Activated naive CD8-positive, alpha-beta T cell treated with anti-CD3 and anti-CD28 coated beads, Interleukin-2, amount 10 ng/mL, durations not matched to agents 7 days and 5 days (primary cell): ENCODE measurements around the gene LYRM7. TPM values are rescaled to one million over a fixed set of nuclear protein-coding genes. Genes with fewer than 3 reads are reported as not detected.
"Not testable (repeated sequence)": the region's sequence is repeated elsewhere in the genome, so short reads cannot be mapped to it uniquely, and the experiment has no call there.

Experiments
- ATAC-seq: fragments of 150-1000 bp; cut with Tn5 transposase; one replicate; pipeline ENCODE4 v1.10.0; 2021; ENCODE audit warnings: low read depth, moderate library complexity
- POLR2A ChIA-PET: fragments of 350-600 bp; sonication (Branson Sonifier 250); formaldehyde crosslinking; loops from one replicate; lab custom pipeline; 2021; ENCODE audit warnings: antibody characterized with exemption; lab: Charles Lee
- DNase-seq: peaks from one replicate; pipeline ENCODE4 v3.0.0; 2021
- H3K27ac Mint-ChIP-seq: one replicate; pipeline ENCODE4 v1.8.0; 2022; ENCODE audit warnings: mild to moderate bottlenecking, mixed read lengths
- H3K27me3 Mint-ChIP-seq: one replicate; pipeline ENCODE4 v1.8.0; 2022; ENCODE audit warnings: mild to moderate bottlenecking, moderate library complexity, mixed read lengths
- H3K36me3 Mint-ChIP-seq: one replicate; pipeline ENCODE4 v1.8.0; 2021; ENCODE audit warnings: mild to moderate bottlenecking, mixed read lengths
- H3K4me1 Mint-ChIP-seq: one replicate; pipeline ENCODE4 v1.8.0; 2021; ENCODE audit warnings: mixed read lengths
- H3K4me3 Mint-ChIP-seq: one replicate; pipeline ENCODE4 v1.8.0; 2022; ENCODE audit warnings: mild to moderate bottlenecking, moderate library complexity, mixed read lengths
- H3K9me3 Mint-ChIP-seq: one replicate; pipeline ENCODE4 v1.8.0; 2021; ENCODE audit warnings: mixed read lengths
- total RNA-seq, 2 experiments: library from RNA; stranded (reverse); gene quantifications; one replicate each; pipeline ENCODE4 v1.2.3, GENCODE V29; 2021

LYRM7 gene
- total RNA-seq, 2 experiments from 2014 or later = 15.0 to 18.2 TPM

DNA sequence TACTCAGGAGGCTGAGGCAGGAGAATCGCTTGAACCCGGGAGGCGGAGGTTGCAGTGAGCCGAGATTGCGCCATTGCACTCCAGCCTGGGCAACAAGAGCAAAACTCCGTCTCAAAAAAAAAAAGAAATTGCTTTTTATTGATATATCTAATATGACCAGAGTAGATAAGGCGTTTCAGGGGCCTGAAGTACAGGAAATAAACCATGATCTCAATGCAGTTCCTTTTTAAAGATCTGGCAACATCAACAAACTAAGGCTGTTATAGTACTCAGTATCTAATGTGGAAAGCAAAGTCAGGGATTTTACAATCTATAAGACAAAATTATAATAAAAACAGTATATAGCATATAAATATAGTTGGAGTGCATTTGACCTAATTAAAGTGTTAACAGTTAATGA lies 23.2 kb downstream of the LYRM7 start:
- H3K9me3 Mint-ChIP-seq, POLR2A ChIA-PET, ATAC-seq, H3K4me3 Mint-ChIP-seq, H3K27ac Mint-ChIP-seq, H3K4me1 Mint-ChIP-seq, DNase-seq, H3K27me3 Mint-ChIP-seq: not testable (repeated sequence)
- peaks cover 23% of the 10 kb centered on the region for H3K36me3 Mint-ChIP-seq

GRCh38 chr5:131194725-131195124 lies 24.0 kb downstream of the LYRM7 start:
- H3K9me3 Mint-ChIP-seq = no peaks in the 10 kb centered on the region
- DNase-seq (no peak), ATAC-seq (no peak)
- H3K36me3 Mint-ChIP-seq = peaks cover 17% of the 10 kb centered on the region
- no peak overlapping the region for H3K27ac Mint-ChIP-seq
- POLR2A ChIA-PET = interaction anchor here (0.9 kb wide), 1 partner anchor 15 kb away, joined by 3 read pairs; no protein-coding TSS in a partner anchor
- no peaks in the 10 kb centered on the region for H3K4me1 Mint-ChIP-seq
- H3K27me3 Mint-ChIP-seq = no peaks in the 10 kb centered on the region
- H3K4me3 Mint-ChIP-seq = no peak overlapping the region

- no peak overlapping the region for H3K4me3 Mint-ChIP-seq
- no peak for ATAC-seq
- H3K9me3 Mint-ChIP-seq = no peaks in the 10 kb centered on the region
- H3K4me1 Mint-ChIP-seq = no peaks in the 10 kb centered on the region
- no peaks in the 10 kb centered on the region for H3K27me3 Mint-ChIP-seq
- no peak overlapping the region for H3K27ac Mint-ChIP-seq
- no peak for DNase-seq
- POLR2A ChIA-PET = interaction anchor here (0.7 to 0.8 kb wide), 2 partner anchors 29 to 85 kb away, joined by 3 to 4 read pairs; no protein-coding TSS in a partner anchor
- H3K36me3 Mint-ChIP-seq = peaks cover 19% of the 10 kb centered on the region
Observed at GRCh38 chr5:131195696-131196095, 25.0 kb downstream of the LYRM7 start.

- Mint-ChIP-seq H3K4me1 (no peaks in the 10 kb centered on the region), H3K4me3 (no peak overlapping the region), H3K27ac (no peak overlapping the region), H3K36me3 (peaks cover 19% of the 10 kb centered on the region), H3K9me3 (no peaks in the 10 kb centered on the region), H3K27me3 (no peaks in the 10 kb centered on the region)
- no peak for ATAC-seq
- POLR2A ChIA-PET = no interaction called here
- DNase-seq = no peak
Observed at GRCh38 chr5:131196331-131196730, 25.6 kb downstream of the LYRM7 start.

GRCh38 chr5:131198625-131199024 lies 27.9 kb downstream of the LYRM7 start:
- POLR2A ChIA-PET = no interaction called here
- ATAC-seq = no peak
- Mint-ChIP-seq H3K4me1 (no peaks in the 10 kb centered on the region), H3K9me3 (no peaks in the 10 kb centered on the region), H3K36me3 (peaks cover 13% of the 10 kb centered on the region), H3K4me3 (no peak overlapping the region), H3K27me3 (no peaks in the 10 kb centered on the region), H3K27ac (no peak overlapping the region)
- DNase-seq = no peak

- no peak for DNase-seq
- no peaks in the 10 kb centered on the region for H3K27me3 Mint-ChIP-seq
- no peak overlapping the region for H3K4me3 Mint-ChIP-seq
- peaks cover 13% of the 10 kb centered on the region for H3K36me3 Mint-ChIP-seq
- no peak for ATAC-seq
- H3K9me3 Mint-ChIP-seq = no peaks in the 10 kb centered on the region
- POLR2A ChIA-PET = no interaction called here
- no peaks in the 10 kb centered on the region for H3K4me1 Mint-ChIP-seq
- H3K27ac Mint-ChIP-seq = no peak overlapping the region
Observed at GRCh38 chr5:131200560-131200959, 29.8 kb downstream of the LYRM7 start.

GRCh38 chr5:131204964-131205363 lies 34.2 kb downstream of the LYRM7 start:
- Mint-ChIP-seq H3K4me1 (peaks cover 12% of the 10 kb centered on the region), H3K4me3 (no peak overlapping the region), H3K27me3 (no peaks in the 10 kb centered on the region), H3K9me3 (peaks cover 3% of the 10 kb centered on the region), H3K36me3 (peaks cover 5% of the 10 kb centered on the region), H3K27ac (no peak overlapping the region)
- POLR2A ChIA-PET = no interaction called here
- DNase-seq = no peak
- no peak for ATAC-seq

GRCh38 chr5:131206061-131206460 lies 35.3 kb downstream of the LYRM7 start:
- H3K4me1 Mint-ChIP-seq = peaks cover 23% of the 10 kb centered on the region
- POLR2A ChIA-PET = interaction anchor here (0.6 to 0.7 kb wide), 2 partner anchors 9 to 61 kb away, joined by 3 to 5 read pairs; no protein-coding TSS in a partner anchor
- no peak overlapping the region for H3K4me3 Mint-ChIP-seq
- no peaks in the 10 kb centered on the region for H3K27me3 Mint-ChIP-seq
- H3K27ac Mint-ChIP-seq = no peak overlapping the region
- peaks cover 3% of the 10 kb centered on the region for H3K9me3 Mint-ChIP-seq
- no peak for ATAC-seq
- H3K36me3 Mint-ChIP-seq = peaks cover 3% of the 10 kb centered on the region
- DNase-seq = no peak

- H3K9me3 Mint-ChIP-seq = peaks cover 3% of the 10 kb centered on the region
- H3K4me1 Mint-ChIP-seq = peaks cover 25% of the 10 kb centered on the region
- peaks cover 3% of the 10 kb centered on the region for H3K36me3 Mint-ChIP-seq
- H3K4me3 Mint-ChIP-seq = no peak overlapping the region
- no peaks in the 10 kb centered on the region for H3K27me3 Mint-ChIP-seq
- DNase-seq (no peak), ATAC-seq (no peak)
- no peak overlapping the region for H3K27ac Mint-ChIP-seq
- POLR2A ChIA-PET = interaction anchor here (0.7 kb wide), 1 partner anchor 8 kb away, joined by 3 read pairs; no protein-coding TSS in a partner anchor
Observed at GRCh38 chr5:131206772-131207171, 36.0 kb downstream of the LYRM7 start.

DNA sequence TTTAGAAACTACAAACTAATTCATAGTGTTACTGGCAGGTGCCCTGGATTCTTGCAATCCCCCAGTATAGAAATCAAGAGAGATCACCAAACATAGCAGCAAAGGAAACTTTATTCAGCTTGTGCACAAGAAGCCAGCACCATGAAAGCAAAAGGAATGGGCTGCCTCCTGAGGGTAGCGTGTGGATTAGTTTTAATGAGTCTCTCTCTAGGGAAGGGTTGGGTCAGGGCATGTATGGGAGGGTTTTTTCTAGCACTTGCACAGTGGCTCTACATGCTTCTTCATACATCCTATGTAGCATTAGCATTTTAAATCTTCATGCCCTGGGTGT lies 38.4 kb downstream of the LYRM7 start:
- ATAC-seq = no peak

GRCh38 chr5:131209506-131210150 lies 38.9 kb downstream of the LYRM7 start:
- POLR2A ChIA-PET = interaction anchor here (0.8 to 3.3 kb wide), 13 partner anchors 12 to 172 kb away, joined by 3 to 32 read pairs (median 5); partner anchors contain the start of genes CDC42SE2 and HINT1
- peaks cover 11% of the 10 kb centered on the region for H3K36me3 Mint-ChIP-seq
- H3K9me3 Mint-ChIP-seq = peaks cover 3% of the 10 kb centered on the region
- H3K27me3 Mint-ChIP-seq = no peaks in the 10 kb centered on the region
- H3K4me1 Mint-ChIP-seq = peaks cover 37% of the 10 kb centered on the region
- peak overlapping the region; percentile 83 for H3K4me3 Mint-ChIP-seq
- H3K27ac Mint-ChIP-seq = peak overlapping the region; percentile 95
- DNase-seq (peak; percentile 38), ATAC-seq (peak; percentile 95)

More for the DNA sequence above, 38.4 kb downstream of the LYRM7 start:
- no peaks in the 10 kb centered on the region for H3K27me3 Mint-ChIP-seq
- DNase-seq = no peak
- peak overlapping the region; percentile 83 for H3K4me3 Mint-ChIP-seq
- POLR2A ChIA-PET = interaction anchor here (0.5 to 3.3 kb wide), 14 partner anchors 12 to 172 kb away, joined by 3 to 32 read pairs (median 6); partner anchors contain the start of genes CDC42SE2 and HINT1
- peaks cover 3% of the 10 kb centered on the region for H3K9me3 Mint-ChIP-seq
- H3K4me1 Mint-ChIP-seq = peaks cover 33% of the 10 kb centered on the region
- peak overlapping the region; percentile 95 for H3K27ac Mint-ChIP-seq
- H3K36me3 Mint-ChIP-seq = peaks cover 11% of the 10 kb centered on the region

DNA sequence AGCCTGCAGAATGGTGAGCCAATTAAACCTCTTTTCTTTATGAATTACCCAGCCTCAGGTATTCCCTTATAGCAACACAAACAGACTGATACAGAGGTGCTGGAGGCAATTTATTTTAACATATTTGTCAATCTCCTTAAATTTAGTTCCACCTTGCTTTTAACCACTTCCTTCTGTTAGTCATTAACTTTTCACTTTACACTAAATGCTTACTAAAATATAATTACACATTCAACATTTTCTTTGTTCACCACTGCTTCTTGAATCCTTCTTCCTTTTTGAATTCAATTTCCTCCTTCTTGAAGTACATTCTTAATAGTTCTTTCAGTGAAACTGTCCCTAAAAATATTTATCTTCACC lies 39.4 kb downstream of the LYRM7 start:
- H3K27ac Mint-ChIP-seq = peak overlapping the region; percentile 95
- H3K27me3 Mint-ChIP-seq = no peaks in the 10 kb centered on the region
- H3K4me3 Mint-ChIP-seq = peak overlapping the region; percentile 83
- POLR2A ChIA-PET = interaction anchor here (1.0 to 3.3 kb wide), 7 partner anchors 40 to 71 kb away, joined by 3 to 32 read pairs (median 6); partner anchors contain the start of genes CDC42SE2 and HINT1
- peaks cover 11% of the 10 kb centered on the region for H3K36me3 Mint-ChIP-seq
- ATAC-seq (no peak), DNase-seq (no peak)
- peaks cover 37% of the 10 kb centered on the region for H3K4me1 Mint-ChIP-seq
- peaks cover 3% of the 10 kb centered on the region for H3K9me3 Mint-ChIP-seq

DNA sequence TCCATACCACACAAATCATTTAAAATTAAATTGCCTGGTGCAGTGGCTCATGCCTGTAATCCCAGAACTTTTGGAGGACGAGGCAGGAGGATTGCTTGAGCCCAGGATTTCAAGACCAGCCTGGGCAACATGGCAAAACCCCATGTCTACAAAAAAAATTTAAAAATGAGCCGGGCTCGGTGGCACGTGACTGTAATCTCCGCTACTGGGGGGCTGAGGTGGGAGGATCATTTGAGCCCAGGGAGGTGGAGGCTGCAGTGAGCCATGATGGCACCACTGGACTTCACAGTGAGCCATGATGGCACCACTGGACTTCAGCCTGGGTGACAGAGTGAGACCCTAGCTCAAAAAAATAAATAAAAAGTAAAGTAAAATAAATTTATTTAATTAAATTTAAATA lies 40.9 kb downstream of the LYRM7 start:
- H3K27ac Mint-ChIP-seq = peak overlapping the region; percentile 13
- no peaks in the 10 kb centered on the region for H3K9me3 Mint-ChIP-seq
- DNase-seq = no peak
- H3K27me3 Mint-ChIP-seq = no peaks in the 10 kb centered on the region
- POLR2A ChIA-PET = interaction anchor here (3.3 kb wide), 1 partner anchor 54 kb away, joined by 32 read pairs; the partner anchor contains the start of gene CDC42SE2
- H3K4me3 Mint-ChIP-seq = no peak overlapping the region
- H3K36me3 Mint-ChIP-seq = peaks cover 12% of the 10 kb centered on the region
- peaks cover 39% of the 10 kb centered on the region for H3K4me1 Mint-ChIP-seq
- ATAC-seq = no peak

DNA sequence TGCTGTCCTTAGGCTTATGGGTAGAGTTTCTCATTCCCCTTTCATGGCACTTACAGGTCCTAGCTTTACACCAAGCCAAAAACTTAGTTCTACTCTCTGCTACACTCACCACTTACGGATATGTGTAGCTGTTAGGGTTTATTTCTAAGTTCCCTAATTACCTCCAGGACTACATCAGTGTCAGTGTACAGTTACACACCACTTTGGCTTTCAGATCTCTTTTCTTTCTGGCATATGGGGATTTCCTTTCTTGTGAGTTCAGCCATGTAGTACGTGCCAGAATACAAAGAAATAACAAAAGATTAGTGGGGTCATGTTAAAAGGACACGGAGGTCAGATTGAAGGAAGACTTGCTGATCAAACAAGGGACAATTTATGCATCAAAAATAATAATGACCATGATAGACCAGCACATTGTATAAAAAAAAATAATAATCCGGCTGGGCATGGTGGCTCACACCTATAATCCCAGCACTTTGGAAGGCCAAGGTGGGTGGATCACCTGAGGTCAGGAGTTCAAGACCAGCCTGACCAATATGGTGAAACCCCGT lies 41.8 kb downstream of the LYRM7 start:
- DNase-seq (no peak), ATAC-seq (no peak)
- POLR2A ChIA-PET = no interaction called here
- Mint-ChIP-seq H3K4me1 (peaks cover 37% of the 10 kb centered on the region), H3K27ac (peak overlapping the region; percentile 70), H3K4me3 (peak overlapping the region; percentile 43), H3K36me3 (peaks cover 13% of the 10 kb centered on the region), H3K9me3 (no peaks in the 10 kb centered on the region), H3K27me3 (no peaks in the 10 kb centered on the region)
